Forelimb muscle (tissue), 1 donor: ENCODE data around the gene ZNF324. TPM values are rescaled to one million over a fixed set of nuclear protein-coding genes. Genes with fewer than 3 reads are reported as not detected.
"Not testable (repeated sequence)": the region's sequence is repeated elsewhere in the genome, so short reads cannot be mapped to it uniquely, and the experiment has no call there.

Experiments used
- DNase-seq: peaks from one replicate; pipeline ENCODE4 v3.0.0-alpha.2; 2013; ENCODE audit warnings: low read depth
- polyA plus RNA-seq: library from polyadenylated mRNA; unstranded; fragments of 120-200 nt; gene quantifications from one replicate; pipeline ENCODE4 v1.2.1, GENCODE V29; 2013; ENCODE audit not compliant: insufficient read length

The ZNF324 gene
- polyA plus RNA-seq, 1 donor: 5.2 TPM

DNA sequence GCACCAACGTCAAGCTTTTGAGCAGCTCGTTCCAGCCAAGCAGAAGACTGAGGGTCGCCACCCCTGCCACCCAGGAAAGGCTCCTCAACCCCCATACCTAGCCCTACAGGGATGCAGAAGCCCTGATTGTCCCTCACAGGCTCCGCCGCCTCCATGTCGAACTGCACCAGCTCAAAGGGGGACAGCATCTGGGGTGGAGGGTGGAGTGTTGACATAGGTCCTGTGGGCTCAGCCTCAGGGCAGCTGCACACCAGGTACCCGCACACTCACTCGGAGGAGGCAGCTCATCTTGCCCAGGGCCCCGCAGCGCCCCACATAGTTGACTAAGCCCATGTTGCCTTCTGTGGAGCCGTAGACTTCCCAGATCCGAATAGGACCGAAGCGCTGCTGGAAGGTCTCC is 33.4 kb downstream of the ZNF324 start:
- no peak for DNase-seq

DNA sequence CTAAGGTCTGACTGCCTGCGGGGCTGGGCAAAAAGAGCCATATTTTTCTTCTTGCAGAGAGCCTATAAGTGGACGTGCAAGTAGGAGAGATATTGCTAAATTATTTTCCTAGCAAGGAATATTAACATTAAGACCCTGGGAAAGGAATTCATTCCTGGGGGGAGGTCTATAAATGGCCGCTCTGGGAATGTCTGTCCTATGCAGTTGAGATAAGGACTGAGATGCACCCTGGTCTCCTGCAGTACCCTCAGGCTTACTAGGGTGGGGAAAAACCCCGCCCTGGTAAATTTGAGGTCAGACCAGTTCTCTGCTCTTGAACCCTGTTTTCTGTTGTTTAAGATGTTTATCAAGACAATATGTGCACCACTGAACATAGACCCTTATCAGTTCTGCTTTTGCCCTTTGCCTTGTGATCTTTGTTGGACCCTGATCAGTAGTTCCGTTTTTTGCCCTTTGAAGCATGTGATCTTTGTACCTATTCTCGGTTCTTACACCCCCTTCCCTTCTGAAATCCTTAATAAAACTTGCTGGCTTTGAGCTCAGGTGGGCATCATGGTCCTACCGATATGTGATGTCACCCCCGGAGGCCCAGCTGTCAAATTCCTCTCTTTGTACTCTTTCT is 40.8 kb downstream of the ZNF324 start:
- DNase-seq: not testable (repeated sequence)

DNA sequence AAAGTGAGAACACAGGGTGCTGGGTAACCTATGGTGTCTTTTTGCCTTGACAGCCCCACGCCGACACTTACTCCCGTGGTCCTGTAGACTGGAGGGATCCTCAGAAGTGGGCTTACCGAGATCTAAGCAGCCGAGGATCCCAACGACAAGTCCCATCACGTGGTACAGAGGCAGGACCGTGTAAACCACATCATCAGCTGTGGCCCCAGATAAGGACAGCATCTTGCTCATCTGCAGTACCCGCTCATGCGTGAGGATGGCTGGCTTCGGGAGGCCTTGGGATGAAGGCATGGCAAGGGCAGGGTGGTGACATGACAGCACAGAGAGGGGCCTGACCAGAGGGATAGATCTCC is 42.8 kb downstream of the ZNF324 start:
- DNase-seq: no peak

DNA sequence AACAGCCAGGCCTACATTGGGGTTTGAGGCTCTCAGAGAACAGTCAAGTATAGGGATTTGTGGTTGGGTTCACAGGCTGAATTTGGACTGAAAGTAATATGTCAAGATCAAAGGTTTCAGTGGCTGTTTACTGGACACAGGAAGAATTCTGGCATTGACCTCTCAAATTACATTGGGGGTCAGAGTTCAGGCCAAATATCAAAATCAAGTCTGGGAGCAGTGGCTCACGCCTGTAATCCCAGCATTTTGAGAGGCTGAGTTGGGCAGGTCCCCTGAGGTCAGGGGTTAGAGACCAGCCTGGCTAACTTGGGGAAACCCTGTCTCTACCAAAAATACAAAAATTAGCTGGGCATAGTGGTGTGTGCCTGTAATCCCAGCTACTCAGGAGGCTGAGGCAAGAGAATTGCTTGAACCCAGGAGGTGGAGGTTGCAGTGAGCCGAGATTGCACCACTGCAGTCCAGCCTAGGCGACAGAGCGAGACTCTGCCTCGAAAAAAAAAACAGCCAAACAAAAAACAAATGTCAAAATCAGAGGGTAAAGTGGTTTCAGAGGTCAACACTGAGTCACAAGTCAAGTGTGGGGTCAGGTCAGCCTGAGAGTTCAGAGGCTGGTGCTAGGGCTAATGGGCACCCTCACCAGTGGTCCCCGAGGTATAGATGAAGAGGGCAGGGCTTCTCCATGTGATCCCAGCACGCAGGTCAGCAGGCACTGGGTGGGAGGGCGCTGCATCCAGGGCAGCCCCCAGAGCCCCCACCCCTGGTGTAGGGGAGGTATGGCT is 43.4 kb downstream of the ZNF324 start:
- DNase-seq: no peak

DNA sequence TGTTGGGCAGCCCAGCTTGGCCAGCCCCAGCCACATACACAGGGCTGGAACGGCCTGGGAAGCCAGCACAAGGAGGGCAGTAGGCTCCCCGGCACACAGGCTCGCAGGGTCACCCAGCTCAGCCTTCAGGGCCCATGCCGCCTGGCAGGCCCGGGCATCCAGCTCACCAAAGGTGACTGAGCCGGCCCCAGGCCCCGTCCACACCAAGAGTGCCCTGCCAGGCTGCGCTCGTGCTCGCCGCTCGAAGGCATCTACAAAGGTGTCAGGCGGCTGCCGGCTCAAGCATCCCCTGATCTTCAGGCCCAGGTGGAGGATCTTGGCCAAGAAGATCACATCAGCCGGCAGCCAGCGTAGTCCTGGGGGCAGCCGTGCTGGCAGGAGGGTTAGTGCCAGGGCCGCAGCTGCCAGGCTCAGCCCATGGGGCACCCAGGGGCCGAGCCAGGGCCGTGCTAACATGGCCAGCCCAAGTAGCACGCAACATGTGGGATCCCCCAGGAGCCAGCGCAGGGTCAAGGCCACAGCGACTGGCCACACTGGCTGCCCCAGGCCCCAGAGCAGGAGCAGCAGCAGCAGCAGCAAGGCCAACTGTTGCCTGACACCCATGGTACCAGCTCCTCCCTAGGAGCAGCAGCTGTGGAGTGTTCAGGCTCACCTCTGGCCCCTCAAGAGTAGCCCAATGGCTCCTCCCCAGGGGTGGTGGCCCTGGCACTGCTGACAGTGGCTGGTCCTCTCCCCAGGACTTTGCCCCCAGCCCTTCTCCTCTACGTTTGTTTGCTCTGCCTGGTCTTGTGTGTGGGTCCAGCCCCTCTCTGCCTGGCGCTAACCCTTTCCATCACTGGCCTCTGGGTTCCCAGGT is 44.7 kb downstream of the ZNF324 start, which contains the start of gene SLC27A5:
Gene SLC27A5 (minus strand): TSS at position 640 of the 856 bp plus-strand sequence. CDS start 37 bp downstream, at position 603.
- no peak for DNase-seq

DNA sequence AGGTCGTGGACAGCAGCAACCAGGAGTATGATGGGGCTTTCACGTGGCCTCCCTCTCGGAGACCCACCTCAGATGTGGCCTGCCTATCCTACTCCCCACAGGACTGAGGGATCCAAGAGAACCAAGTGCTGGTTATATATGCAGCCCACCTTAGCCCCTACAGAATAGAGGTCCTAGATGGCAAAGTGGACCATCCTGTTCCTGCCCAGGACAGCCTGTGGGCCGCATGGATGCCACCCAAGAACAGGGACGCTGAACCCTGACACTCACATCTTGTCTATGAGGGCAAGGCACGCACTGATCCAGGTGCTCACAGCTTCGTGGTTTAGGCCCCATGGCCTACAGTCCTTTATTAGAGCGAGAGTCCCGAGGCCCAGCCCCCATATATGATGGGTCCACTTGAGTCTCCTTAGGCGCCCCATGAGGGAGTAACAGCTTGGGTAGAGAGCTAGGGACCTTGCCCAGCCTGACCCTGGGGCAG is 46.4 kb downstream of the ZNF324 start:
- DNase-seq: no peak

DNA sequence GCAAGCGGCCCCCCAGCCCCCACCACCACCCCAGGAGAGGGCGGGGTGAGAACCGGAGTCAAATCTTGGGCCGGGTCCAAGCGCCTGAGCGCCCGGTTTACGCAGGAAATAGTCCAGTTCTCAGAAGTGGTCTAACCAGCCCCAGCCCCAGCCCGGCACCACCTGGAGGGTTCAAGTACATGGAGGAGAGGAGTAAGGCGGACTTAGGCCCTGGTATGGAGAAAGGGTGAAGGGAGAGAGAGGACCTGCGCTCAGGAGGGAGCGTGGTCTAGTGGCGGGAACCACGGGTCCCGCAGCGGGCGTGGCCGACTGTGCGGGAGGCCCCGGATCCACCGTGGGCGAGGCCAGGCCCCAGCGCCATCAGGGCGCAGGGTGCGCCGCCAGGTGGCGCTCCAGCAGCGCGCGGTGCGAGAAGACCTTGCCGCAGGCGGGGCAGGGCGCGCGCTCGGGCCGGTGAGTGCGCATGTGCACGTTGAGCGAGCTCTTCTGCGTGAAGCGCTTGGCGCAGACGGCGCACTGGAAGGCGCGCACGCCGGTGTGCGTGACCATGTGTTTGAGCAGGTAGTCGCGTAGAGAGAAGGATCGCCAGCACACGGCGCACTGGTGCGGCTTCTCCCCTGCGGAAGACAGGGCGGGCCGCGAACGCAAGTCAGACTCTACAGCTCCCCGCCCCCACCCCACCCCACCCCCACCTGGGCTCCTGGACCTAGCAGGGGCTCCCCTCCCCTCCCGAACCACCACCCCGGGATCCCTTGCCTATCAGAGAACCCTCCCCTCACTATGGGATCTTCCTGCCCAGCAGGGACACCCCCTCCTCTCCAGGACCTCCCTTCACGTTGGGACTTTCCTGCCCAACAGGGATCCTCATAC is 47.0 kb downstream of the ZNF324 start:
- no peak for DNase-seq

DNA sequence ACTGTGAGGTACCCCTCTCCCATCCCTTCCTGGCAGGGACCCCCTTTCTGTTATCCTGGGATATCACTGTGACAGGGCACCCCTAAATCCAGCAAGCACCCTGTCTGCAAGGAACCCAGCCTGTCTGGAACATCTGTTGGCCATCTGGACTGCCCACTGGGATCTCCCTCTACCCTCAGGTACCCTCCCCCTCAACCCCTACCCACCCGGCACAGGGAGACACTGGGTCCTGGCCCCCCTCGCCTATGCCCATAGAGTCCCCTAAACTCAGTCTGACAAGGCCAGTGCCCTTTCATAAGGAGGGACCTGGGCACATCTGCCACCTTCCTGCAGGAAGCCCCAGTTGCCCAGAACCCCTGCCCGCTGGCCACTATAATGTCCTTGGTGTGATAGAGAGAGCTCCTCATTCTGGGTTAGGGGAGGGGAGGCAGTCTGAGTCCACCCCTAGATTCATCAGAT is 47.7 kb downstream of the ZNF324 start:
- no peak for DNase-seq

DNA sequence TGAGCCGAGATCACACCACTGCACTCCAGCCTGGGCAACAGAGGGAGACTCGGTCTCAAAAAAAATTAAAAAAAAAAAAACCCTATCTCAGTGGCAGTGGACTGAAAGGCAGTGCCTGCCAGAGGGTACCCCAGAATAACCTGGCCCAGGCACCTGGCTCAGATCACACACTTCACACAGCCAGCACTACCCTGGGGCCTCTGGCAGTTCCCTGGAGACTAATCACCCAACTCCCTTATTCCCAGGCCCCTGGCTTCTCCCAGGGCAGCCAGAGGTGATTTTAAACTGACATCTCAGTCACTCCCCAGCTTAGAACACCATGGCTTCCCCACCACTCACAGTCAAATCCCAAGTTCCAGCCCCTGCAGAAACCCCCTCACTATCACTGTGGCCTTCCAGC is 48.4 kb downstream of the ZNF324 start:
- DNase-seq: no peak

DNA sequence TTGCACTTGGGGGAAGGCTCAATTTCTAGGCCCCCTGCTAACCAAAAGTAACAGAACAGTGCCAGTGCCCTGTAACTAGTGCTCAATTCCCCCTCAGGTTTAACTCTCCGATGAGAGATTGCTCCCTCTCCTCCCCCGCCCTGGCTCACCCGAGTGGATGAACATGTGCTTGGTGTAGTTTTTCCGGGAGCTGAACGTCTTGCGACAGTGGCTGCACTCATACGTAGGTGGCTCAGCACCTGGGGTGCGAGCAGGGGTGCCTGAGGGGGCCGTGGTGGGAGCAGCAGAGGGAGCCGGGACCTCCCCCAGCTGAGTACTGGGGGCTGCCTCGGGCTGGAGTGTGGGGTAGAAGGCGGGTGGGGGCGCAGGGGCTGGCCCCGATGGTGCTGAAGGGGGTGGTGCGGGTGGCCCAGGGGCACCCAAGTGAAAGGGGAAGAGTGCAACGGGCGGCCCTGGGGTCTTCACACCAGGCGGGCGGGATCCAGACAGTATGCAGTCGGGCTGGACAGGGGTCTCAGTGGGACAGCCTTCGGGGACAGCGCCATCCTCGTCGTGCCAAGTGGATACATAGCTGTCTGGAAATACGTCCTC is 49.5 kb downstream of the ZNF324 start:
- no peak for DNase-seq

DNA sequence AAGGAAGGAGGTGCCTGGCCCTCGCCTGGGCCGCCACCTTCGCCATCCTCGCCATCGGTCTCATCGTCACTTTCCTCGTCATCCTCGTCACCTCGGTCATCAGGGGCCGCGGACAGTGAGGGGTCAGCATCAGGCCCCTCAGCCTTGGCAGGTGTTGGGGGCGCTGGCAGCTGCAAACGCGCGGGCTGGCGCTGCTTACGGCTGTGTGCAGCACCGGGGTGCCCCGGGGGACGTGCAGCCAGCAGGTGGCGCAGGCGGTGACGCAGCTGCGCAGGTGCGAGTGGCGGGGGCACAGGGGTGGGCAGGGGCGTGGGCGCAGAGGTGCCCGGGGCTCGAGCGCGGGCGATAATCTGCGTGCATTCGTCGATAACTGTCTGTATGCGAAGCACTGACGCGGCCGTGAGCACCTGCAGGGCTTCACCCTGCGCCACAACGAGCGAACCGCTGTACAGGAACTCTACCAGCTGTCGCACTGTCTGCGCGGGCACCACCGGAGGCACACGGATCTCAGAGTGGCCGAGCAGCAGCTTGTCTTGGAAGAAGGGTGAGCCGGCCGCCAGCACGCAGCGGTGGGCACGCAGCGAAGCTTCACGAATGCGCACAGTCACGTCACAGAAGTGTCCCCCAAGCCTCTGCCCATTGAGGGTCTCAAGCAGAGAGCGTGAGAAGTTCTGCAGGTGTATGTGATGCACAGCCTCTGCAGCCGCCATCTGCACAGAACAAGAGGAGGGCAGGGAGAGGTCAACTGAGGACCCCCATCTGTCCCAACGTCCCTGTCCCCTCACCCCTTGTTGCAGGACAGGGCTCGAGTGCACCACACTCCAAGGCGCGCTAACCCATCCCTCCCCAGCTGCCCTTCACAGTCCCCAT is 50.3 kb downstream of the ZNF324 start:
- DNase-seq: no peak

DNA sequence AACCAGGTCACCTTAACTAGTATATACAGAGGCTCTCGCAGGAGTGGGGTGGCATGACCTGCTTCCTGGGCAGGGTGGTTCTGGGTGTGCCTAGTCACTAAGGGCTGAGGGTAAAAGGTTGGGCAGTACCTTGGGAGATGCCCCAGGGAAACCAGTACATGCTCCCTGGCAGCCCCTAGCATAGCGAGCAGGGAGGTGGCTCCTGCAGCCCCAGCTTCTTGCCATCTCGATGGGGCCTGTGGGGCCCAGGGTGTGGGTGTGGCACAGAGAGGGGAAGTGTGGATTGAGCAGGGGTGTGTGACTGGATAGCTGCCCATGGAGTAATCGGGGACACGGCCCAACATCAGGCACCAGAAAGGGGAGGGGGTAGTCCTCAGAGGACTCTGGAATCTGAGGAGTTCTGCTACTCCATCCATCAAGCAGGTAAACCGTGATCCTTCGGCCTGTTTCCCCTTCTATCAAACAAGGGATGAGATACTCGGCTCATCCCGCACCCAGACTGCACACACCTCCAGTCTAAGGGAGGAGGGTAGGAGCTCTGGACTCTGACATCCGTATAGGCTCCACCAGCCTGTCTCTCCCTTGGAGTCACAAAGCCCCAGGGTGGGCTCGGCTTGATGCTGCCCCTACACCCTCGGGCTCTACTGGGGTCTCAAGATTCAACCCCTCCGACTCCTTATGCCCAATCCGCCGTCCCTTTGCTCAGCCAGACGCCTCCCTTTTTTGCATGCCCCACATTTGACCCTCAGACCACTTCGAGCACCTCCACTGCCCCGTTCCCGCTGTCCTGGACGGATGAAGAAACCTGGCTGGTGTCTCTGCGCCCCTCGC is 51.6 kb downstream of the ZNF324 start:
- no peak for DNase-seq

DNA sequence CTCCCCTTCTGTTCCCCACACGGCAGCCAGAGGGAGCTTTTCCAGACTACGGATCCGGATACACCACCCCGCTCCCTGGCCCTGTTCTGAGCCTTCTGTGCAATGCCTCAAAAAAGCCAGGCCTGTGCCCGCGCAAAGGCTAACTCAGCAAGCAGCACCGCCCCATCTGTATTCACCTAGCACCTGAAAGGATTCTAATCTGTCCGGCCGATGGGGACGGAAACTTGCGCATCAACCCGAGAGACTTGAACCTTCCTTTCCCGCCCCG is 52.1 kb downstream of the ZNF324 start:
- DNase-seq: no peak

DNA sequence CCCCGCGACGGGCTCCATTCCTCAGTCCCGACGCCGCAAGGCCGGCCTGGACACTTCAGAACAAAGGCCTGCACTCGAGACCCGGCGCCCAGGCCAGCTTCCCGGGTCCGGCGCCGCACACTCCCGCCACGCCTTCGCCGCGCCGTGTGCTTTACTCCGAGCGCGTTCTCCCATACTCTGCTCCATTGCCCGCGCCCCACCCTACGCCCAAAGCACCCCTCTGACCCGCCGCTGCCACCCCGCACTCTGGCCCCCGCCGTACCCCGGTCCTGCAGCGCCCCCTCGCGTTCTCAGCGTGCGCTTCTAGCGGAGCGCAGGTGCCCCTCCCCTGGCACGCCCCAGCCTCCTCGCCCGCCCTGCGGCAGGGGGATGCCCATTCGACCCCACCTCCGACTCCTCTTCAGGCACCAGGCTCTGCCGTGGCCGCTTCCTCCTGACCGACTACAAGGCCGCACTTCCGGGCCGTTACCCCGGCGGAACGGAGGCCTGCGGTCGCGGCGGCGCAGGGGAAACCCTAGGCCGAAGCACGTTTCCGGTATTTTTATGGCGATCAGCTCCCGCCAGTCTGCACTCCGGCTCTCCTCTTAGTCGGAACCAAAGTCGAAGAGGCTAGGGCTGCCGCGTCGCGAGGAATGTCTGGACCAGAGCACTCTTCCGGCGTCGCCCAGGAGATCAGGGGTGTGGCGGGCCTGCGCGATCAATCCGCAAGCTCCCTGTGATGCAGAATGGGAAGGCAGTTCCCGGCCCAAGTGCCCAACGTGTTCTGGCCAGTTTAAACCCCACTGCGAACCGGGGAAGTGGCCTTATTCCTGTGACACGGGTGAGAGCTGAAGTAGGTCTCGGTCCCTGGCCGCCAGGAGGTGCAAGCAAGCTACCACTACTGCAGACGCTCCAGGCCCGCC is 52.7 kb downstream of the ZNF324 start, which contains the start of gene ZBTB45:
Gene ZBTB45 (minus strand): TSS at position 456 of the 902 bp plus-strand sequence. CDS start 2,137 bp downstream, outside the sequence.
- peak; percentile 90 for DNase-seq

DNA sequence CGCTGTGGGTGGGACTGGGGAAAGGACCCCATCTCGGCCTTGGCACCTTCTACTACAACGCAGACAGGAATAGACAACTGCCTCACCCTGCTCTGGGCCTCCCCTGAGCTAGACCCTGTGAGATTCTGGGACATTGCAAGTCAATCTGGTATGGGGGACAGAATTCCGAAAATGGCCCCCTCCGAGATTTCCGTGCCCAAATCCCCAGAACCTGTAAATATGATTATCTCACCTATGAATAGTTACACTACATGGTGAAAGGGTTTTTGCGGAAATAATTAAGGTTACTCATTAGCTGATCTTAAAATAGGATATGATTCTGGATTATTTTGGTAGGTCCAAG is 53.3 kb downstream of the ZNF324 start:
- no peak for DNase-seq

DNA sequence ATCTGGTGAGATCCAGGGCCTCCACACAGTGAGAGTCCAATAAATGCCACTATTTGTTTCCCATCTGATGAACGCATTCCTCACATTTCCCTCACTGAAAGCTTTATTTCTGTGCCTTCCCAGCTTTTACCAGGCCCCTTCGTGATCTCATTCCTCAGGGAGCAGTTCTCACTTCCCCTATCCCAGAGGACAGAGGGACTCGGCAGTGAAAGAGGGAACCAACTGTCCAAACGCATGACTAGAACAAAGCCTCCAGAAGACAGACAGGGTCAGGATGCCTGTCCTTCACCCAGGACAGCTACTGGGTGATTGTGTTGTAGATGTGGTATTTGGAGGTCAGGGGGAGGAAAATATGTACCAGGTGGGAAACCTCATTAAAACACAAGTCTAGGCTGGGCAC is 54.8 kb downstream of the ZNF324 start:
- DNase-seq: no peak

DNA sequence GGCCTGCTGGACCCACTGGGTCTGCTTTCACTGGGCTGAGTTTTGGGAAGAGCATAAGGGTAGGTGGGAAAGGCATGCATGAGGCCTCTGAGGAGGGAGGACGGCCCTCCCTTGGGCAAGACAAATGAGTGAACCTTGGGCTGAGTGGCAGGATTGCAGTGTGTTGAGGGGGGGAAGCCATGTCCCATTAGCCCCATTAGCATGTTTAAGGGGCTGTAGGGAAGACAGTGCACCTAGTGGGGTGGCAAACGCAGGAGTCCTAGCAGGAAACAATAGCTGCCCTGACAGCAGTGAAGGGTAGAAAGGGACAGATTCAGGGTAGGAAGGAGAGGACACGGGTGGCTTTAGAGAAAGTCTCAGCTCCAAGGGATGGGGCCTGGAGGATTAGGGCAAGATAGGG is 55.8 kb downstream of the ZNF324 start:
- DNase-seq: no peak
